Measurements from ENCODE around the gene TENT4A. TPM values are rescaled to one million over a fixed set of nuclear protein-coding genes. Genes with fewer than 3 reads are reported as not detected.

The TENT4A gene
- total RNA-seq, 1 donor from 2014 or later = 21.6 TPM

GRCh38 chr5:6804766-6805501 lies 91.7 kb downstream of the TENT4A start:
- H3K9me3 Mint-ChIP-seq (ENCODE audit: unreplicated experiment) = peaks cover 8% of the 10 kb centered on the region
- H3K36me3 Mint-ChIP-seq (ENCODE audit: unreplicated experiment) = no peaks in the 10 kb centered on the region
- peak; percentile 40 for DNase-seq (ENCODE audit: extremely low spot score, unreplicated experiment)

GRCh38 chr5:6805841-6806240 lies 92.6 kb downstream of the TENT4A start:
- H3K27me3 Mint-ChIP-seq (ENCODE audit: unreplicated experiment) = peaks cover 1% of the 10 kb centered on the region
- TF ChIP-seq CTCF (IDR thresholded peaks at IDR 0.05) = no peak
- no peak for DNase-seq (ENCODE audit: extremely low spot score, unreplicated experiment)
- peaks cover 8% of the 10 kb centered on the region for H3K9me3 Mint-ChIP-seq (ENCODE audit: unreplicated experiment)
- H3K27ac Mint-ChIP-seq (ENCODE audit: unreplicated experiment) = no peak overlapping the region
- H3K36me3 Mint-ChIP-seq (ENCODE audit: unreplicated experiment) = no peaks in the 10 kb centered on the region
- H3K4me3 Mint-ChIP-seq (ENCODE audit: unreplicated experiment) = no peak overlapping the region
- H3K4me1 Mint-ChIP-seq (ENCODE audit: unreplicated experiment) = peaks cover 17% of the 10 kb centered on the region

More at GRCh38 chr5:6804766-6805501, 91.7 kb downstream of the TENT4A start:
- H3K27me3 Mint-ChIP-seq (ENCODE audit: unreplicated experiment) = no peaks in the 10 kb centered on the region
- H3K27ac Mint-ChIP-seq (ENCODE audit: unreplicated experiment) = peak overlapping the region; percentile 3
- TF ChIP-seq CTCF (IDR thresholded peaks at IDR 0.05) = no peak
- no peak overlapping the region for H3K4me3 Mint-ChIP-seq (ENCODE audit: unreplicated experiment)
- H3K4me1 Mint-ChIP-seq (ENCODE audit: unreplicated experiment) = peaks cover 17% of the 10 kb centered on the region

Other genes with a start within 250 kb of the TENT4A start
- gene NSUN2, start 80.4 kb upstream of the TENT4A start, total RNA-seq = 48.7 and 50.1 TPM in 2 replicates
- gene SRD5A1, start 80.0 kb upstream of the TENT4A start, total RNA-seq = 25.0 and 28.5 TPM in 2 replicates

Measured in osteocyte (in vitro differentiated cells).